ENCODE measurements around the gene CHD2. TPM values are rescaled to one million over a fixed set of nuclear protein-coding genes. Genes with fewer than 3 reads are reported as not detected.

CHD2 gene
- polyA plus RNA-seq, 2 of the 4 experiments (the other 2 are of a cell fraction): 29.5 to 68.2 TPM

- Histone ChIP-seq H3K27ac (peak overlapping the region; percentile 88 to 91), H3K4me1 (peaks cover 72% of the 10 kb centered on the region), H3K9me3 (no peaks in the 10 kb centered on the region), H3K4me3 (peak overlapping the region; percentile 56), H3K4me2 (peak overlapping the region; percentile 96)
- POLR2A ChIA-PET: interaction anchor here (0.7 to 11.1 kb wide), 10 partner anchors 8 to 110 kb away, joined by 3 to 374 read pairs (median 4); no protein-coding TSS in a partner anchor
- FAIRE-seq (no peak), ATAC-seq (no peak), DNase-seq (ENCODE audit: low read depth in 1 of 2, low spot score in 1 of 2) (peak in 1 of 2 experiments; percentile 44)
- CTCF ChIA-PET: interaction anchor here (0.7 to 9.5 kb wide), 10 partner anchors 10 to 112 kb away, joined by 3 to 98 read pairs (median 4); no protein-coding TSS in a partner anchor
- TF ChIP-seq MAX (IDR thresholded peaks at IDR 0.05) (no peak), FOSL2 (IDR thresholded peaks at IDR 0.05) (no peak), FOSL2 (CRISPR knock-in tag; IDR thresholded peaks at IDR 0.05) (peak; percentile 81), POLR2AphosphoS2 (conservative IDR thresholded peaks at IDR 0.05; ENCODE audit: low read length) (peak; percentile 66; the same call in 1 of the 2 replicates), HOXB5 (CRISPR knock-in tag; IDR thresholded peaks at IDR 0.05) (0 out of 2 replicates have a peak, but pooled peaks have one; percentile 21), ZSCAN20 (CRISPR knock-in tag; IDR thresholded peaks at IDR 0.05) (no peak), MAFK (IDR thresholded peaks at IDR 0.05; ENCODE audit: partially characterized antibody) (peak; percentile 74), GATA3 (IDR thresholded peaks at IDR 0.05; ENCODE audit: borderline replicate concordance) (no peak), HOXA7 (CRISPR knock-in tag; IDR thresholded peaks at IDR 0.05) (0 out of 2 replicates have a peak, but pooled peaks have one; percentile 23), NFE2L2 (conservative IDR thresholded peaks at IDR 0.05; ENCODE audit: low read length) (no peak)
- WGBS (ENCODE audit: missing lambda C conversion rate): 7% methylated on average over 1 of the region's 1 CpG
Measured at GRCh38 chr15:92907229-92907628, 7.1 kb downstream of the CHD2 start.

GRCh38 chr15:92907896-92908712 is 8.0 kb downstream of the CHD2 start:
- ChIA-PET CTCF (interaction anchor here (0.6 to 9.5 kb wide), 12 partner anchors 10 to 387 kb away, joined by 3 to 98 read pairs (median 4); no protein-coding TSS in a partner anchor), POLR2A (interaction anchor here (0.6 to 11.1 kb wide), 12 partner anchors 8 to 111 kb away, joined by 3 to 374 read pairs (median 4); partner anchors contain the start of gene CHD2)
- Histone ChIP-seq H3K4me3 (peak overlapping the region; percentile 56), H3K9me3 (no peaks in the 10 kb centered on the region), H3K4me1 (peaks cover 76% of the 10 kb centered on the region), H3K4me2 (peak overlapping the region; percentile 96), H3K27ac (peak overlapping the region; percentile 88 to 91)
- DNase-seq (ENCODE audit: low read depth in 1 of 2, low spot score in 1 of 2) (peak in 1 of 2 experiments; percentile 78), ATAC-seq (peak; percentile 8 to 20; a peak in 3 of 6 replicates), FAIRE-seq (no peak)
- WGBS (ENCODE audit: missing lambda C conversion rate): 4% methylated on average over 5 of the region's 5 CpGs
- TF ChIP-seq KDM1A (IDR thresholded peaks at IDR 0.05; ENCODE audit: low read depth): no peak
- no peak for TF ChIP-seq RARB (CRISPR knock-in tag; IDR thresholded peaks at IDR 0.05)
- TF ChIP-seq HOXB5 (CRISPR knock-in tag; IDR thresholded peaks at IDR 0.05): 0 out of 2 replicates have a peak, but pooled peaks have one; percentile 36
- TF ChIP-seq KDM5A (IDR thresholded peaks at IDR 0.05): no peak
- no peak for TF ChIP-seq CBX8 (IDR thresholded peaks at IDR 0.05)
- no peak for TF ChIP-seq MAZ (IDR thresholded peaks at IDR 0.05; ENCODE audit: borderline replicate concordance, low read depth, low read length)
- TF ChIP-seq FOSL2 (IDR thresholded peaks at IDR 0.05): no peak
- TF ChIP-seq FOSL2 (CRISPR knock-in tag; IDR thresholded peaks at IDR 0.05): peak; percentile 35; the same call in 1 of the 2 replicates
- TF ChIP-seq POLR2AphosphoS2 (conservative IDR thresholded peaks at IDR 0.05; ENCODE audit: low read length): no peak
- TF ChIP-seq TP53 (CRISPR knock-in tag; IDR thresholded peaks at IDR 0.05): no peak
- TF ChIP-seq CBX2 (IDR thresholded peaks at IDR 0.05; ENCODE audit: borderline replicate concordance, low read depth): no peak
- TF ChIP-seq RNF2 (IDR thresholded peaks at IDR 0.05; ENCODE audit: borderline replicate concordance, low read depth): no peak
- no peak for TF ChIP-seq SMC3 (IDR thresholded peaks at IDR 0.05)

GRCh38 chr15:92908713-92909057 is 8.6 kb downstream of the CHD2 start:
- POLR2A ChIA-PET: interaction anchor here (0.6 to 11.1 kb wide), 7 partner anchors 7 to 107 kb away, joined by 4 to 374 read pairs (median 19); partner anchors contain the start of gene CHD2
- no peak for DNase-seq (ENCODE audit: low read depth in 1 of 2, low spot score in 1 of 2)
- ATAC-seq: no peak
- no peak for TF ChIP-seq CBX8 (IDR thresholded peaks at IDR 0.05)
- no peak for TF ChIP-seq PHF8 (IDR thresholded peaks at IDR 0.05; ENCODE audit: borderline replicate concordance, low read depth)
- TF ChIP-seq E2F6 (IDR thresholded peaks at IDR 0.05; ENCODE audit: borderline replicate concordance, low read depth): no peak
- TF ChIP-seq ESRRA (IDR thresholded peaks at IDR 0.05; ENCODE audit: borderline replicate concordance, low read length): no peak
- peak; percentile 6; the same call in 1 of the 2 replicates for TF ChIP-seq ZC3H11A (IDR thresholded peaks at IDR 0.05)
- H3K27ac ChIP-seq: peak overlapping the region; percentile 88 to 91
- H3K4me1 ChIP-seq: peaks cover 82% of the 10 kb centered on the region
- FAIRE-seq: no peak
- CTCF ChIA-PET: interaction anchor here (0.7 to 9.5 kb wide), 8 partner anchors 9 to 114 kb away, joined by 3 to 98 read pairs (median 4); no protein-coding TSS in a partner anchor
- peak overlapping the region; percentile 96 for H3K4me2 ChIP-seq
- peak overlapping the region; percentile 56; the same call in 2 of the 3 replicates for H3K4me3 ChIP-seq
- H3K9me3 ChIP-seq: no peaks in the 10 kb centered on the region
- WGBS (ENCODE audit: missing lambda C conversion rate): 67% methylated on average over 6 of the region's 6 CpGs

Measured in A549 (cell line).